Measurements from ENCODE around the gene PEAK1. TPM values are rescaled to one million over a fixed set of nuclear protein-coding genes. Genes with fewer than 3 reads are reported as not detected.

PEAK1 gene
- total and polyA plus RNA-seq, 2 donors (not counting 3 experiments of a cell fraction or from before 2014, with no cell fraction given), result 17.9 to 91.9 TPM

DNA sequence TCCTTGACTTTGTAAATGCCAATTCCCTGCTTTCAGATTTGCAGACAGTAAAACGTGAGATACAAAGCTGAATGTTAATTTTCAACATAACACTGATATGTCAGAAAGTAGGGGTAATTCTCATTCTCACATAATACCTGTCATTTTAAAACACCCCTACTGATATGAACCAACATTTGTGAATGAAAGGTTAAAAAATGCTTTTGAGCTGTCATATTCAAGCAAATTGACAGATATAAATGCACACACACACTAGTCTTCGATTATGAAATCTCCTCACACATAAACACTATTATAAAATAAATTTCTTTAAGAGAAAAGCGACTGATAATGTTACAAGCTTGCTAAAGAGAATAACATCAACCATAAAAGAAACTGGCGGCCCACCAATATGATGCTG lies 128.8 kb downstream of the PEAK1 start:
- Histone ChIP-seq H3K4me3 (replicated peaks in 1 of 3; ENCODE audit: insufficient read depth in 1 of 3, low read depth in 1 of 3, low read length in 3 of 3) (no peak overlapping the region), H3K9ac (replicated peaks; ENCODE audit: extremely low read depth, insufficient read depth, low read length) (no peak overlapping the region), H3K4me1 (ENCODE audit: control insufficient read depth, extremely low read depth, insufficient read depth, low read length) (no peaks in the 10 kb centered on the region), H3K36me3 (ENCODE audit: control insufficient read depth in 2 of 2, extremely low read depth in 1 of 2, insufficient read depth in 2 of 2, low read length in 2 of 2) (no peaks in the 10 kb centered on the region), H3K9me3 (replicated peaks; ENCODE audit: control insufficient read depth, insufficient read depth, low read length) (no peaks in the 10 kb centered on the region), H3K27ac (ENCODE audit: insufficient read depth, low read depth, low read length) (no peak overlapping the region), H3K9me1 (replicated peaks; ENCODE audit: control insufficient read depth, extremely low read depth, insufficient read depth, low read length) (no peaks in the 10 kb centered on the region), H4K20me1 (replicated peaks; ENCODE audit: control insufficient read depth, extremely low read depth, insufficient read depth, low read length) (no peaks in the 10 kb centered on the region), H2AFZ (ENCODE audit: low read depth, low read length) (no peak overlapping the region), H3K79me2 (ENCODE audit: control insufficient read depth, insufficient read depth, low read length) (peaks cover 25% of the 10 kb centered on the region), H3K27me3 (ENCODE audit: control insufficient read depth in 2 of 2, insufficient read depth in 2 of 2, low read length in 2 of 2) (no peaks in the 10 kb centered on the region), H3K4me2 (ENCODE audit: insufficient read depth, low read length) (no peak overlapping the region)
- no TSS peak for BruUV-seq (replicated peaks)
- ChIA-PET CTCF (no interaction called here), POLR2A (no interaction called here)
- DNase-seq (ENCODE audit: low read depth, low spot score) (no peak), FAIRE-seq (no peak)
- dilution Hi-C loops (cut with MboI; ENCODE audit: extremely low pct_ligation_motif_present, low sequenced_read_pairs), result no loop called here
- intact Hi-C loops (cut with micrococcal nuclease), result no loop called here
- TF ChIP-seq, protein P1, sequence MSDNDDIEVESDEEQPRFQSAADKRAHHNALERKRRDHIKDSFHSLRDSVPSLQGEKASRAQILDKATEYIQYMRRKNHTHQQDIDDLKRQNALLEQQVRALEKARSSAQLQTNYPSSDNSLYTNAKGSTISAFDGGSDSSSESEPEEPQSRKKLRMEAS (IDR thresholded peaks at IDR 0.05; ENCODE audit: insufficient read depth, insufficient read length), result no peak
- no peak for TF ChIP-seq POLR2A (IDR thresholded peaks at IDR 0.05; ENCODE audit: low read depth, low read length)

DNA sequence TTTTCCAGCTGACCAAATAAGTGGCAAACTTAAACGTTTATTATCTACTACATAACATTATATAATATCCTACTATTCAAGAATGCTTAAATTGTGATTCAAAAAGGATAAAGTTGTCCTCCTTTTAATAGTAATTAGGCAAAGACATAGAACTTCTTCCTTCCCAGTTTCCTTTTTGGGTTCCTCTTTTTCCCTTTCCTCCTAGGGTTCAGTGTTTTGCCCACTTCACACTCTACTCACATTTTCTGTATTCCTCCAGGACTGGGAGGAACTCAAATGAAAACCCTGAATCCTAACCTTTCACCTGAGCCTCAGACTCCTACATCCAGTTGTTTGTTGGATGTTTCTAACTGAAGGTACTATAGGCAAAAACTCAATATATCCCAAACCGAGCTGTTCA lies 132.5 kb downstream of the PEAK1 start:
- no peaks in the 10 kb centered on the region for H3K9me1 ChIP-seq (replicated peaks; ENCODE audit: control insufficient read depth, extremely low read depth, insufficient read depth, low read length)
- peaks cover 0 to 7% of the 10 kb centered on the region in 2 experiments for H3K36me3 ChIP-seq (ENCODE audit: control insufficient read depth in 2 of 2, extremely low read depth in 1 of 2, insufficient read depth in 2 of 2, low read length in 2 of 2)
- no peak overlapping the region for H2AFZ ChIP-seq (ENCODE audit: low read depth, low read length)
- CTCF ChIA-PET, result no interaction called here
- H4K20me1 ChIP-seq (replicated peaks; ENCODE audit: control insufficient read depth, extremely low read depth, insufficient read depth, low read length), result no peaks in the 10 kb centered on the region
- no peaks in the 10 kb centered on the region for H3K27me3 ChIP-seq (ENCODE audit: control insufficient read depth in 2 of 2, insufficient read depth in 2 of 2, low read length in 2 of 2)
- no peak overlapping the region for H3K4me3 ChIP-seq (replicated peaks in 1 of 3; ENCODE audit: insufficient read depth in 1 of 3, low read depth in 1 of 3, low read length in 3 of 3)
- POLR2A ChIA-PET, result no interaction called here
- intact Hi-C loops (cut with micrococcal nuclease) (no loop called here), dilution Hi-C loops (cut with MboI; ENCODE audit: extremely low pct_ligation_motif_present, low sequenced_read_pairs) (no loop called here)
- BruUV-seq (replicated peaks), result no TSS peak
- DNase-seq (ENCODE audit: low read depth, low spot score), result no peak
- H3K9ac ChIP-seq (replicated peaks; ENCODE audit: extremely low read depth, insufficient read depth, low read length), result no peak overlapping the region
- H3K4me1 ChIP-seq (ENCODE audit: control insufficient read depth, extremely low read depth, insufficient read depth, low read length), result no peaks in the 10 kb centered on the region
- no peak for TF ChIP-seq MYC (IDR thresholded peaks at IDR 0.05; ENCODE audit: low read depth, low read length)
- TF ChIP-seq, protein P1 (IDR thresholded peaks at IDR 0.05; ENCODE audit: insufficient read depth, insufficient read length), result no peak
- H3K4me2 ChIP-seq (ENCODE audit: insufficient read depth, low read length), result no peak overlapping the region
- H3K27ac ChIP-seq (ENCODE audit: insufficient read depth, low read depth, low read length), result no peak overlapping the region
- no peak for FAIRE-seq
- peaks cover 13% of the 10 kb centered on the region for H3K79me2 ChIP-seq (ENCODE audit: control insufficient read depth, insufficient read depth, low read length)
- H3K9me3 ChIP-seq (replicated peaks; ENCODE audit: control insufficient read depth, insufficient read depth, low read length), result no peaks in the 10 kb centered on the region
